Activated gamma-delta T cell treated with Interleukin-2 at 50 U/mL for 16 hours (primary cell): ENCODE results near the gene CBFB.

Source experiments
- DNase-seq: peaks from one replicate; pipeline ENCODE4 v3.0.0-alpha.2; 2020

CBFB gene

GRCh38 chr16:67052399-67052798 lies 23.4 kb downstream of the CBFB start:
- no peak for DNase-seq

GRCh38 chr16:67053767-67054334 lies 24.9 kb downstream of the CBFB start:
- no peak for DNase-seq

GRCh38 chr16:67054901-67055300 lies 26.0 kb downstream of the CBFB start:
- DNase-seq = no peak

GRCh38 chr16:67055712-67056487 lies 27.0 kb downstream of the CBFB start:
- no peak for DNase-seq

- no peak for DNase-seq
These were observed 34.1 kb downstream of the CBFB start for GRCh38 chr16:67063008-67063407.

GRCh38 chr16:67068212-67068753 lies 39.3 kb downstream of the CBFB start:
- DNase-seq = no peak

GRCh38 chr16:67071476-67072048 lies 42.6 kb downstream of the CBFB start:
- DNase-seq = no peak

GRCh38 chr16:67075331-67075730 lies 46.4 kb downstream of the CBFB start:
- DNase-seq = no peak

- DNase-seq = no peak
These were observed 48.9 kb downstream of the CBFB start for GRCh38 chr16:67077871-67078270.

- DNase-seq = no peak
These were observed 53.2 kb downstream of the CBFB start for GRCh38 chr16:67082100-67082499.

GRCh38 chr16:67082891-67083290 lies 53.9 kb downstream of the CBFB start:
- DNase-seq = no peak

- DNase-seq = no peak
These were observed 55.5 kb downstream of the CBFB start for GRCh38 chr16:67084345-67085028.

- DNase-seq = no peak
These were observed 57.9 kb downstream of the CBFB start for GRCh38 chr16:67086822-67087221.

- DNase-seq = no peak
These were observed 58.3 kb downstream of the CBFB start for GRCh38 chr16:67087291-67087690.

- no peak for DNase-seq
These were observed 58.9 kb downstream of the CBFB start for GRCh38 chr16:67087803-67088202.

GRCh38 chr16:67088551-67088950 lies 59.6 kb downstream of the CBFB start:
- DNase-seq = no peak

GRCh38 chr16:67089101-67089500 lies 60.2 kb downstream of the CBFB start:
- no peak for DNase-seq

GRCh38 chr16:67091906-67092566 lies 63.1 kb downstream of the CBFB start:
- no peak for DNase-seq

- DNase-seq = no peak
These were observed 64.3 kb downstream of the CBFB start for GRCh38 chr16:67093098-67093726.

GRCh38 chr16:67098599-67098998 lies 69.7 kb downstream of the CBFB start:
- DNase-seq = no peak

- no peak for DNase-seq
These were observed 71.8 kb downstream of the CBFB start for GRCh38 chr16:67100569-67101310.
